Mesothelial cell of epicardium (in vitro differentiated cells): ENCODE data around the gene LGI4. TPM values are rescaled to one million over a fixed set of nuclear protein-coding genes. Genes with fewer than 3 reads are reported as not detected.
A peak's percentile ranks its signal among the peaks of the same experiment; 100 is the strongest.

Experiments
- DNase-seq, 2 experiments: peaks; one replicate each; pipeline ENCODE4 v3.0.0; 2021; ENCODE audit warnings: low spot score in 2 of 2; ENCODE audit not compliant: unreplicated experiment in 2 of 2
- H3K27ac Mint-ChIP-seq: 2 replicates; pipeline ENCODE4 v1.8.0; 2021; ENCODE audit warnings: mixed read lengths
- H3K27me3 Mint-ChIP-seq: 2 replicates; pipeline ENCODE4 v1.8.0; 2021; ENCODE audit warnings: low read depth, mixed read lengths
- H3K36me3 Mint-ChIP-seq: 2 replicates; pipeline ENCODE4 v1.8.0; 2021; ENCODE audit warnings: mixed read lengths
- H3K4me1 Mint-ChIP-seq: 2 replicates; pipeline ENCODE4 v1.8.0; 2021; ENCODE audit warnings: mixed read lengths
- H3K4me3 Mint-ChIP-seq: 2 replicates; pipeline ENCODE4 v1.8.0; 2021; ENCODE audit warnings: mild to moderate bottlenecking, moderate library complexity, mixed read lengths
- H3K9me3 Mint-ChIP-seq: 2 replicates; pipeline ENCODE4 v1.8.0; 2021; ENCODE audit warnings: mixed read lengths
- CTCF ChIP-seq: fragments of 200-600 bp; sonication (generic); IDR thresholded peaks from one replicate; pipeline ENCODE4 v1.5.0; 2021; ENCODE audit warnings: antibody characterized with exemption; ENCODE audit not compliant: unreplicated experiment
- total RNA-seq: library from RNA; stranded (reverse); gene quantifications from 3 replicates; pipeline ENCODE4 v1.2.1, GENCODE V29; 2021

The LGI4 gene
- total RNA-seq, 1 donor from 2014 or later, result 1.4 TPM

- Mint-ChIP-seq H3K4me1 (peaks cover 36% of the 10 kb centered on the region), H3K27ac (no peak overlapping the region), H3K27me3 (peaks cover 35% of the 10 kb centered on the region)
These were observed 2.3 kb upstream of the LGI4 start for GRCh38 chr19:35136977-35137702.

GRCh38 chr19:35136231-35136630, 1.4 kb upstream of the LGI4 start:
- peaks cover 28% of the 10 kb centered on the region for H3K4me1 Mint-ChIP-seq
- peaks cover 26% of the 10 kb centered on the region for H3K27me3 Mint-ChIP-seq

More at GRCh38 chr19:35136977-35137702, 2.3 kb upstream of the LGI4 start:
- Mint-ChIP-seq H3K9me3 (no peaks in the 10 kb centered on the region), H3K4me3 (no peak overlapping the region), H3K36me3 (no peaks in the 10 kb centered on the region)
- DNase-seq, result no peak
- no peak for TF ChIP-seq CTCF

GRCh38 chr19:35135389-35135909, 590 bp upstream of the LGI4 start:
- H3K27ac Mint-ChIP-seq, result no peak overlapping the region
- peak in 1 of 2 experiments; percentile 86 for DNase-seq
- peaks cover 20% of the 10 kb centered on the region for H3K27me3 Mint-ChIP-seq
- TF ChIP-seq CTCF, result peak; percentile 88
- H3K9me3 Mint-ChIP-seq, result no peaks in the 10 kb centered on the region
- H3K4me3 Mint-ChIP-seq, result no peak overlapping the region
- no peaks in the 10 kb centered on the region for H3K36me3 Mint-ChIP-seq
- H3K4me1 Mint-ChIP-seq, result peaks cover 23% of the 10 kb centered on the region

More at GRCh38 chr19:35136231-35136630, 1.4 kb upstream of the LGI4 start:
- DNase-seq, result no peak
- Mint-ChIP-seq H3K36me3 (no peaks in the 10 kb centered on the region), H3K4me3 (no peak overlapping the region), H3K27ac (no peak overlapping the region), H3K9me3 (no peaks in the 10 kb centered on the region)
- no peak for TF ChIP-seq CTCF

- H3K9me3 Mint-ChIP-seq, result no peaks in the 10 kb centered on the region
- DNase-seq, result no peak
- no peak overlapping the region for H3K27ac Mint-ChIP-seq
- no peaks in the 10 kb centered on the region for H3K36me3 Mint-ChIP-seq
- H3K4me3 Mint-ChIP-seq, result no peak overlapping the region
- no peak for TF ChIP-seq CTCF
- peaks cover 13% of the 10 kb centered on the region for H3K4me1 Mint-ChIP-seq
- H3K27me3 Mint-ChIP-seq, result peaks cover 10% of the 10 kb centered on the region
These were observed 1.0 kb downstream of the LGI4 start for GRCh38 chr19:35133826-35134225.

- no peak for DNase-seq
- peaks cover 4% of the 10 kb centered on the region for H3K27me3 Mint-ChIP-seq
- no peak overlapping the region for H3K4me3 Mint-ChIP-seq
- no peaks in the 10 kb centered on the region for H3K9me3 Mint-ChIP-seq
- no peak for TF ChIP-seq CTCF
- no peaks in the 10 kb centered on the region for H3K36me3 Mint-ChIP-seq
- peaks cover 6% of the 10 kb centered on the region for H3K4me1 Mint-ChIP-seq
- no peak overlapping the region for H3K27ac Mint-ChIP-seq
These were observed 2.6 kb downstream of the LGI4 start for GRCh38 chr19:35132254-35132653.
